OCI-M2 (cell line): ENCODE measurements around the gene CRHR2.

Source experiments
- DNase-seq: peaks from one replicate; lab custom pipeline; 2025; ENCODE audit not compliant: unreplicated experiment; lab: John Stamatoyannopoulos, UW

The CRHR2 gene

DNA sequence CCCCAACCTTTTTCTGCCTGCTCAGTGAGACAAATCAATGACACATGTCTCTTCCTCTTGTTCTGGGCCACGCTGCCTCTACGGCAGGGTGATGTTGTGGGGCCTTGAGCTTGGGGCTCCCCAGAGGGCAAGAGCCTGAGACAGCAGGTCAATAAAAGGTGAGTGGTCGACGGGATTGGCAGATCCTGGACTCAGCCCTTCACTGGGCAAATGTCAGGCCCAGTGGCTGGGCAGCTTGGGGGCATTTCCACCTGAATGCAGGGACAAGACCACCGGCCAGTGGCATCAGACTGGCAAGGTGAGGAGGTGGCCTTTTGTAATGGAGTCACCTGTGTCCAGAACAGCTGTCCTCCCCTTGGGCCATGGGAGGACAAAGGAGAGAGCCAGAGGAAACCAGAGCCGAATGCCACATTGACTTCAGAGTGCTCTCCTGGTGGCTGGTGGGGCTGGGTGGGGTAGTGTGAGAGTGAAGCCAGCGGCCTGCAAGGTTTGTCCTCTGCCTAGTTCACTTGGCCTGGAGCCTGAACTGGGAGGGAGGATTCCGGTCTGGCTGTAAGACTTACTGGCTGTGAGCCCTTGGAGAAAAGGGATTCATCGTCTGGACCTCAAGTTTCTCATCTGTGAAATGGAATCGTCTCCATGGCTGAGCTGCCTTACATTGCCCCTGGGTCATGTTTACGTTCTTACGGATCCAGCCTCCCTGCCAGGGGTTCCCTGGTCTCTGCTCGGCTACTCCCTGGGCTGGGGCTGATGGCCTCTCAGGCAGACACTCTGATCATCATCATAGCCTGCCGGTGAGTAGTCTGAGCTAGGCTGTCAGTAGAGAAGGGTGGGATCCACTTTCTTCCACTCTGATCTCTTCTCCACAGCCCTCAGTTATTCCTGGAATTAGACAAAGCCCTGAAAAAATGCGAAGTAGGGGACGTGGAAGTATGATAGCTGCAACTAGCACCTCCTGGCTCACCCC is 25.4 kb upstream of the CRHR2 start:
- DNase-seq, result no peak

- no peak for DNase-seq
These were observed 24.7 kb upstream of the CRHR2 start for GRCh38 chr7:30706908-30707307.

- no peak for DNase-seq
These were observed 24.1 kb upstream of the CRHR2 start for GRCh38 chr7:30706316-30706715.

DNA sequence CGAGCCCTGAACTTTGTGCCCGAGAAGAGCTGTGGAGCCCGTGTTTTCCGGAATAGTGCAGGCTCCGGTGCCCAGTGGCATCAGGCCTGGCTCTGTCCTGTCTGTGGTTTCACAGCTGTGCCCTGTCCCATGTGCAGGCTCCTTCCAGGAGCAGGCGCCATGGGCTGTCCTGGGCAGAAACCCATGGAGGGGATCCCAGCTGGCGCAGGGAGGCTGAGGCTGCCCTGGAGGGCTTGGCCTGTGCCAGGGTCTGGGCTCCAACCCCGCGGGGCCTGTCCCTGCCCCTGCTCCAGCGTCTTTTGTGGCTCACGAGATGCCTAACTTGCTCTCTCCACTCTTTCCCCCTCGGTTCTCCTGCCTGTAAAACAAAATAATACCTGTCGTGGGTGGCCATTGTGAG is 23.3 kb upstream of the CRHR2 start:
- DNase-seq, result no peak

GRCh38 chr7:30705008-30705407 is 22.8 kb upstream of the CRHR2 start:
- DNase-seq, result no peak

GRCh38 chr7:30703756-30704155 is 21.5 kb upstream of the CRHR2 start:
- no peak for DNase-seq

- no peak for DNase-seq
These were observed 19.9 kb upstream of the CRHR2 start for GRCh38 chr7:30702200-30702599.

DNA sequence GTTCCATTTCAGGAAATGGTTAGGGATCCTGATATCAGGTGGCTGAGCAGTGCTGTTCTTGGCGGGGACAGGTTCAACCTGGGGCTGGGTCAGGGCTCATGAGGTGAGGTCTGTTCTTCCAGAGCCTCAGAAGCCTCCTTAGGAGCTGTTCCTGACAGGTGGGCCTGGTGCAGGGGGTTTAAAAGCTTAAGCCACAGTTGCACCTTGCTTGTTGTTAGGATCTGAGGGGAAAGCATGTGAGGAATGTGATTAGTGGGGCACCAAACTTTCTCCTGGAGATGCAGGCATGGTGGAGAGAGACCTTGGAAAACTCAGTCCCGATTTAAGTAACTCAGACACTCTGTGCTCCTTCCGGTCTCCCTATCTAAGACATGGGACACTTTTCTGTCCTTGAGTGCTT is 18.7 kb upstream of the CRHR2 start:
- DNase-seq, result no peak

DNA sequence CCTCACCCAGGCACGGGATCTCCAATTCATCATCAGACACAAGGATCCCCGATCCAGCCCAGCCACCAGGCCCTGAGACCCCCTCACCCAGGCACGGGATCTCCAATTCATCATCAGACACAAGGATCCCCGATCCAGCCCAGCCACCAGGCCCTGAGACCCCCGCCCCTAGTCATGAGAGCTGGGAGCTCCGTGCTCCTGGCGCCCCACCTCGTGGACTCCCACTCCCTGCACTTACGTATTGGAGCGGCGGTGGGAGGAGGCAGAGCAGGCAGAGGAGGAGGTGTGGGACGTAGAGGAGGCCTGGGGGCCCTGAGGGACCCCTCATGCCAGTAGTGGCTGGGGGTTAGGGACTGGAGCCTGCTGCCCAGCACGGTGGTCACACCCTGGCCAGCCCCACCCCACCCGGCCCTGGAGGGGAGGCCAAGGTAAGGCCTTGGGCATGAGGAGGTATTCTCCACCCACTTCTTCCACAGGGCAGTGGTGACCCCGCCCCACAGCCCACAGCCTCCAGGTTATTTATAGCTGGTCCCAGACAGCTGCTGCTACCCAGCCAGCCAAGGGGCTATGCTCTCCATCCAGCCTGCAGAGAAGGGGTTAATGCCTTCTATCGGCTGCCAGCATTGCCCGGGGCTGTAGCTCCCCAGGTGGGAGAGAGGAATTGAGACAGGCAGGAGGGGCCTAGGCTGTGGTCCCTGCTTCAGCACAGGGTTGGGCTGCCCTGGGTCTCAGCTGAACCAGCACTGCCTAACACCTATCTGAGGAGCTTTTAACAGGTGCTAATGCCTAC is 17.6 kb upstream of the CRHR2 start:
- no peak for DNase-seq

DNA sequence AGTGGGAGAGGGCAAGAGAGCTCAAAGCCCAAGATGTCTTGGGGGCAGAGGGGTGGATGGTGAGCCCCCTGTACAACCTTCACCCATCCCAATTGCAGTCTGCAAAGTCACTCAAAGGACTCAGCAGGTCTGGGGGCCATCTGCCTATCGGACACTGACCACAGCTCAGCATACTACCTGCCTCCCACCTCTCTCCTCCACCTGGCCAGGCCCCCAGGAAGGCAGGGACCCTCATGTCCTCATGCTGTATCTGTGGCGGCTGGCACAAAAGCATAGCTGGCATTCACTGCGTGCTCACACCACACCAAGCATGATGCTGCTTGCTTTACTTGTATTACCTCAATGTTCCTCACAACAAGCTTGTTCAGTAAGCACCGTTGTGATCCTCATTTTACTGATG is 16.2 kb upstream of the CRHR2 start:
- DNase-seq, result no peak

DNA sequence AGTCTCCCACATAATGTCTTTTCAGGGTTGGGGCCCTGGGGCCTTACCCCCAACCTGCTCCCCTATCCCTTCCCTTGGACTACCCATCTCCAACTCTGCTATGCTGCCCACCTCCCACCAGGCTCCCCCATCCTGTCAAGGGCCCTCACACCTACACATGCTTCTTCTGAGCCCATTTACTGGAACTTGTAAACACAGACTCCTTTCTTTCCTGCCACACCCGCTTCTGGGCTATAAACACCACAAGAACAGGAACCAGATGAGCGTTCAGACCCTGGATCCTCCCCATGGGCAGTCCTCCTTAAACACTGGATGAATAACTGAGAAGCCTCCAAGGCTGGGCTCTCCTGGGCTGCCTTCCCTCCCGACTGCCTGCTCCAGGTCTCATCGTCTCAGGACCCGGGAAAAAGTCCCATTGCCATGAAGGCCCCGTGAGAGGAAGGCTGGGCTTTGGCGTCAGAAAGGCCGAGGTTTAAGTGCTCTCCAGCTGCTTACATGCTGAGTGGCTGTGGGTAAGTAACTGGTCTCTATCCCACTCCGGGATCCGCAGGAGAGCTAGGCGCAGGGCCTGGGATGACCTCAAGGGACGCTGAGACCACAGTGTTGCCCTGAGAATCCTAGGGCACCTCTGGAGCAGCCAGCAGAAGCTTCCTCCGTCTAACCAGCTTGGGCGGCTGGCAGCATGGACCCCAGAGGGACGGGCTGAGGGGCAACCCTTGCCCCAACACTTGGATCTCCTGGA is 15.6 kb upstream of the CRHR2 start:
- DNase-seq, result no peak

DNA sequence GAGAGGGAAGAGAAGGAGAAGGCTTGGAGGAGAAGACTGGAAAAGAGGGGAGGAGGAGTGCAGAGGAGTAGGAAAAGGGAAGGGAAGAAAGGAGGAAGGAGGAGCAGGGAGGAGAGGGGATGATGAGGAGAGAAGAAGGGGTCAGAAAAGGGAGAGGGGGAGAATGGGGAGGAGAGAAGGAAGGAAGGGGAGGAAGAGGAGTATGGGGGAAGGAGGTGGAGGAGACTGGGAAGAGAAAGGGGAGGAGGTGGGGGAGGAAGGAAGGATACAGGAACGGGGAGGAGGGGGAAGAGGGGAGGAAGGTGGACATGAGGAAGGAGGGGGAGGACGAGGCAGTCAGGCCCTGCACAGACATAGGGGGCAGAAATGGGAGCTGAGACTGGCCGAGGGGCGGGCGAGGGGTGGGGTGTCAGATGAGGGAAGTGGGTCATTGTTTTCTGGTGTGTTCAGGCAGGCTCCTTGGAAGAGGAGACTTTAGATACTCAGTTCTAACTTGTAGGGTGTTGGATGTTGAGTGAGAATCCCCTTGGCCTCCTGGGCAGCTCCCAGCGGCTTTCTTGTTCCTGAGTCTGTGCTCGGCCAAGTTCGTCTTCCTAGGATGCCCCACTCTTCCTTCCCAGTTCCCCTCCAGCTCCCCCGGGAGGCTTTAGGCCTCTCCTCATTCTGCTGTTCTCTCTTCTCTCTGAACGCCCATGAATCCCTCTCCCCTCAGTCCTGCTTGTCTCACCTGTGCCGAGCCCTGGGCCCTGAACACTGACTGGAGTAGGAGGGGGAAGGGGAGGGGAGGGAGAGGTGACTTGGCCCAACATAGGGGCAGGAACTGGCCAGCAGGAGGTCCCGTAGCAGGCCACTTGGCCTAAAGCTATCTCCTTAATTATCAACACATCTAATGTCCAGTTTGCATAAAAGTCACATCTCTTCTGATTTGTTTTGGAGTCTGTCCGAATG is 12.8 kb upstream of the CRHR2 start:
- DNase-seq, result no peak

DNA sequence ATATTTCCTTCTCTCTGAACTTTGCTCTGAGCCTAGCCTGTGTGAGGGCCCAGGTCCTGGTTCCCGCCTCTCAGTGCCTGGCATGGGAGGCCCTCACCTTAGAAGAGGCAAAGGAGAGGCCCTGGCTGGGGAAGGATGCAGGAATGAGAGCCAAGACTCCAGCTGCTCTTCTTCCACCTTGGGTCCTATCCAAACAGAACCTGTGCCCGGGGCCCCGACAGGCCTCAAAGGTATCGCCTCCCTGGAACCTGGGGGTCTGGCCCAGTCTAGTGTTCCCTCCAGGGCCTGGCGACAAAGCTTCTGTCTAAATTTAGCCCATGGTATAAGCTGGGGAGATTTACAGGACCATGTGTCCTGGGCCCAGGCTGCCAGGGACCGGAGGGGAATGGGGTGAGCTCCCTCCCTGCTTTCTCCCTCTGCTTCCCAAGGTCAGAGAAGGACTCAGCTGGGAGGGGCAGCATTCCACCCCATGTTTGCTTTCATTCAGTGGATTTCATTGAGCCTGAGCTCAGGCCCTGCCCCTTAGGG is 12.0 kb upstream of the CRHR2 start:
- DNase-seq, result no peak

GRCh38 chr7:30692882-30693281 is 10.6 kb upstream of the CRHR2 start:
- no peak for DNase-seq

- DNase-seq, result no peak
These were observed 10.2 kb upstream of the CRHR2 start for GRCh38 chr7:30692438-30692837.

DNA sequence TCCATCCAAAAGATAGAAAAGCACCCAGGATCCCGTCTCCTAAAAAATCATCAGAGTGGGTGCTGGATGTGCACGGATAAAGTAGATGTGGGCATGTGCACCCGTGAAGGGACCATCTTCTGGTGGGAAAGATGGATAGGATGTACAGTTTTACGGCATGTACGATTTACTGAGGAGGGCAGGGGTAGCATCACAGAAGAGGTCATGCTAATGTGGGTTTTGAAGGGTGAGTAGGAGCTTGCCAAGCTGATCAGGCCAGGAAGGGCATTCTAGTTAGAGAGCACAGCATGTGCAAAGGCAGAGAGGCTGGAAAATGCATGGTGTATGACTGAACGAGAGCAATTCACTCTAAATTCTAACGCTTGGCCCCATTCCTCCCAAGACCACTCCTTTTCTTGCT is 7.8 kb upstream of the CRHR2 start:
- no peak for DNase-seq

DNA sequence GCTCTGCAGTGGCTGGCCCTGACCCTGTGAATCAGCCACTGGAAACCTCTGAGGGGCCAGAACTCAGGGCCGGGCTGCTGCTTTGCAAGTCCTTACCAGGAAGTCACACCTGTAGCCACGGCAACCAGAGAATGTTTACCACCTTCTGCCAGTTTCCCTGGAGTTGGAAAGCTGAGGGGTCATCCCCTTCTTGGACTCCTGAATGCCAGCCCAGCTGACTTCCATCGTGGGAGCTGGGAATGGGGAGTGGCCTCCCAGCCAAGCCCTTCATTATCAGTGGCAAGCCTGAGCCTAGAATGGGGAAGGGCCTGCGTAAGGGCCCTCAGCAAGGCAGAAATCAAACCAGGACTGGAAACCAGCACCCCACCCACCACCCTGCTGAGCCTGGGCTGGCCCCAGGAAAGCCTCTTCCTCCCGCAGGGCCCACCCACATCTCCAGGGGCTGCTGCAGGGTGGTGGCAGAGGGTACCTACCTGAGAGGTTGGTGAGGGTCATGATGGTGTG is 6.5 kb upstream of the CRHR2 start:
- no peak for DNase-seq

GRCh38 chr7:30687604-30688003 is 5.3 kb upstream of the CRHR2 start:
- DNase-seq, result no peak

DNA sequence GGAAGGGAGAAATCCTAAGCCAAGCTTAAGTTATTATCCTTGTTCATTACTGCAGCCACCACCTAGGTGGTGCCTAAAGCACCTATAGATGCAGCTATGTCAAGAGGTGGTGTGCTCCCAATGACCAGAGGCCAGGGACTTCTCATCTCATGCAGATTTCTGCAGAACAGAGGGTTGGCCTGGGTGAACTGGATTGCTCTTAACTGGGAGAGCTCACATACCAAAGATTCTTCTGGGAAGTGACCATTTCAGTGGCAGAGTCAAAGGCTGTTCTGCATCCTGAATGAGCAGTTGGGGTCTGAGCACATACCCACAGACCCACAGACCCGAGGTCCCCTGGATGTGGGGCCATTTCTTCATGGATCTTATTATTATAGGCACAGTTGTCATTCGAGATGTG is 2.1 kb upstream of the CRHR2 start:
- DNase-seq, result no peak

GRCh38 chr7:30683816-30684215 is 1.6 kb upstream of the CRHR2 start:
- DNase-seq, result no peak
